K562 (cell line): Measurements from ENCODE around the gene HEPHL1. TPM values are rescaled to one million over a fixed set of nuclear protein-coding genes. Genes with fewer than 3 reads are reported as not detected.

ENCODE experiments used
- ARID1B ChIP-seq: fragments of 450-650 bp; IDR thresholded peaks from 2 replicates; pipeline ENCODE4 v1.6.1; 2016; ENCODE audit warnings: antibody characterized with exemption, mild to moderate bottlenecking, inconsistent platforms
- BRF2 ChIP-seq: IDR thresholded peaks from 3 replicates; pipeline ENCODE4 v1.6.1; 2011; ENCODE audit warnings: borderline replicate concordance, mild to moderate bottlenecking; ENCODE audit not compliant: insufficient read length, insufficient read depth
- CGGBP1 ChIP-seq: fragments of 250-450 bp; sonication (Bioruptor Pico); IDR thresholded peaks from 2 replicates; pipeline ENCODE4 v1.9.0; 2021; ENCODE audit warnings: mild to moderate bottlenecking
- ETV1 ChIP-seq: fragments of 450-650 bp; conservative IDR thresholded peaks from 2 replicates; pipeline ENCODE4 v1.6.1; 2016; ENCODE audit warnings: missing genetic modification characterization, control low read depth, low read depth, missing compliant biosample characterization
- GTF2A2 ChIP-seq: IDR thresholded peaks from 2 replicates; pipeline ENCODE4 v1.6.1; 2016; ENCODE audit warnings: mild to moderate bottlenecking, missing genetic modification characterization, missing compliant biosample characterization
- HDAC2 ChIP-seq: fragments of 450-650 bp; IDR thresholded peaks from 2 replicates; pipeline ENCODE4 v1.6.1; 2016; ENCODE audit warnings: mild to moderate bottlenecking
- HDGF ChIP-seq: fragments of 450-650 bp; IDR thresholded peaks from 2 replicates; pipeline ENCODE4 v1.6.1; 2016
- HES1 ChIP-seq: fragments of 450-650 bp; IDR thresholded peaks from 2 replicates; pipeline ENCODE4 v1.6.1; 2016; ENCODE audit warnings: low read depth, mild to moderate bottlenecking, moderate library complexity
- HMBOX1 ChIP-seq: sonication (generic); IDR thresholded peaks from 2 replicates; pipeline ENCODE4 v1.6.1; 2016
- HOMEZ ChIP-seq: fragments of 250-450 bp; sonication (Bioruptor Pico); IDR thresholded peaks from 2 replicates; pipeline ENCODE4 v1.4.0; 2020; ENCODE audit warnings: mild to moderate bottlenecking, moderate library complexity
- JUNB ChIP-seq: fragments of 450-650 bp; formaldehyde crosslinking; conservative IDR thresholded peaks from 2 replicates; pipeline ENCODE4 v1.4.0; 2020; ENCODE audit warnings: mild to moderate bottlenecking
- NEUROD1 ChIP-seq: fragments of 150-350 bp; IDR thresholded peaks from 2 replicates; pipeline ENCODE4 v1.6.1; 2014; ENCODE audit warnings: borderline replicate concordance, low read length, low read depth; ENCODE audit not compliant: partially characterized antibody
- PCBP2 ChIP-seq: fragments of 200-400 bp; formaldehyde crosslinking; IDR thresholded peaks from 2 replicates; pipeline ENCODE4 v1.6.1; 2018; ENCODE audit warnings: low read length, low read depth, mild to moderate bottlenecking, moderate library complexity; ENCODE audit not compliant: poor library complexity, severe bottlenecking
- SAFB ChIP-seq: fragments of 200-400 bp; formaldehyde crosslinking; IDR thresholded peaks from 2 replicates; pipeline ENCODE4 v1.6.1; 2017; ENCODE audit warnings: low read depth, low read length, borderline replicate concordance
- SNIP1 ChIP-seq: fragments of 450-650 bp; IDR thresholded peaks from 2 replicates; pipeline ENCODE4 v1.7.1; 2017; ENCODE audit warnings: low read depth, mild to moderate bottlenecking
- TAF7 ChIP-seq: fragments of 450-650 bp; IDR thresholded peaks from 2 replicates; pipeline ENCODE4 v1.6.1; 2016; ENCODE audit warnings: missing genetic modification characterization, missing compliant biosample characterization
- TRIM25 ChIP-seq: fragments of 450-650 bp; IDR thresholded peaks from 2 replicates; pipeline ENCODE4 v1.7.0; 2016; ENCODE audit warnings: borderline replicate concordance
- XRCC3 ChIP-seq: fragments of 450-650 bp; IDR thresholded peaks from 2 replicates; pipeline ENCODE4 v1.6.1; 2017; ENCODE audit warnings: mild to moderate bottlenecking, moderate library complexity
- ZNF12 ChIP-seq: sonication (generic); formaldehyde crosslinking; IDR thresholded peaks from 2 replicates; pipeline ENCODE4 v1.4.0; 2020; ENCODE audit warnings: mild to moderate bottlenecking, missing genetic modification reagents
- ZNF280B ChIP-seq: fragments of 250-450 bp; sonication (Bioruptor Pico); IDR thresholded peaks from 2 replicates; pipeline ENCODE4 v1.5.1; 2021; ENCODE audit warnings: mild to moderate bottlenecking
- ZNF75A ChIP-seq: fragments of 450-650 bp; formaldehyde crosslinking; IDR thresholded peaks from 2 replicates; pipeline ENCODE4 v1.4.0; 2020; ENCODE audit warnings: mild to moderate bottlenecking
- polyA plus RNA-seq, 8 experiments: library from polyadenylated mRNA; depleted of rRNA in 4 of 8; stranded (reverse) in 5 of 8; unstranded in 3 of 8; fragments of >200 nt; fragmentation: Nextera tagmentation in 2 of 8; fragmentation: Illumina TruSeq in 1 of 8; extraction: Ambion mirVana in 2 of 8; extraction: Trizol in 1 of 8; gene quantifications; 2 replicates each; pipeline versions ENCODE4 v1.2.1 to v1.2.3, GENCODE V29; 2011 to 2014; ENCODE audit warnings: inconsistent platforms in 1 of 8, missing spikeins in 1 of 8
- total RNA-seq, 7 experiments: library from RNA; depleted of rRNA in 6 of 7; stranded (reverse); fragments of >200 nt in 6 of 7; fragmentation: Illumina TruSeq in 2 of 7; extraction: Trizol in 2 of 7; gene quantifications; 2 replicates each; pipeline versions ENCODE4 v1.2.1 to v1.2.3, GENCODE V29; 2011 to 2021; ENCODE audit warnings: low replicate concordance in 1 of 7

HEPHL1 gene
- total and polyA plus RNA-seq, 9 of the 15 experiments (the other 6 are each of a cell fraction or from before 2014, with no cell fraction given), result 0.01 TPM; not detected in 8

- TF ChIP-seq ZNF280B (CRISPR knock-in tag) (no peak), JUNB (no peak), HDGF (no peak), ZNF75A (CRISPR knock-in tag) (no peak), ZNF12 (CRISPR knock-in tag) (no peak), SAFB (no peak), GTF2A2 (tag) (no peak), NEUROD1 (no peak), CGGBP1 (CRISPR knock-in tag) (no peak), HDAC2 (no peak), SNIP1 (no peak), HMBOX1 (no peak), BRF2 (no peak), HES1 (peak; percentile 56; the same call in 1 of the 2 replicates), XRCC3 (no peak), PCBP2 (no peak), TRIM25 (no peak), TAF7 (tag) (no peak), HOMEZ (no peak), ARID1B (peak; percentile 91), ETV1 (tag) (no peak)
Measured at GRCh38 chr11:94077552-94078293, 56.6 kb downstream of the HEPHL1 start (continued).
